HEK293T (cell line): ENCODE results near the gene DEFB116.

Source experiments
- CTCF ChIA-PET: fragments of 350-600 bp; formaldehyde crosslinking; extraction: SDS; loops from one replicate; lab custom pipeline; 2021; ENCODE audit warnings: antibody characterized with exemption, inconsistent platforms; lab: Yijun Ruan, JAX
- POLR2A ChIA-PET: fragments of 350-600 bp; formaldehyde crosslinking; extraction: SDS; loops from one replicate; lab custom pipeline; 2020; ENCODE audit warnings: antibody characterized with exemption, inconsistent platforms; lab: Yijun Ruan, JAX
- DNase-seq: peaks from one replicate; pipeline ENCODE4 v3.0.0; 2012; ENCODE audit warnings: mixed read lengths; ENCODE audit errors: extremely low spot score
- BHLHE40 ChIP-seq: fragments of 450-650 bp; IDR thresholded peaks from 2 replicates; pipeline ENCODE4 v1.6.1; 2016; ENCODE audit warnings: mild to moderate bottlenecking, moderate library complexity, borderline replicate concordance
- CTBP1 ChIP-seq: fragments of 450-650 bp; IDR thresholded peaks from 2 replicates; pipeline ENCODE4 v1.6.1; 2016; ENCODE audit warnings: borderline replicate concordance
- ELF4 ChIP-seq: fragments of 450-650 bp; IDR thresholded peaks from 2 replicates; pipeline ENCODE4 v1.6.1; 2017; ENCODE audit warnings: antibody characterized with exemption
- FOXA1 ChIP-seq: fragments of 450-650 bp; IDR thresholded peaks from 2 replicates; pipeline ENCODE4 v1.6.1; 2016; ENCODE audit warnings: mild to moderate bottlenecking
- FOXK2 ChIP-seq: fragments of 450-650 bp; IDR thresholded peaks from 2 replicates; pipeline ENCODE4 v1.6.1; 2016; ENCODE audit warnings: mild to moderate bottlenecking
- FOXM1 ChIP-seq: fragments of 450-650 bp; IDR thresholded peaks from 2 replicates; pipeline ENCODE4 v1.6.1; 2017; ENCODE audit warnings: mild to moderate bottlenecking, borderline replicate concordance
- HDGF ChIP-seq: fragments of 450-650 bp; IDR thresholded peaks from 2 replicates; pipeline ENCODE4 v1.6.1; 2017; ENCODE audit warnings: antibody characterized with exemption, borderline replicate concordance
- L3MBTL2 ChIP-seq: fragments of 450-650 bp; conservative IDR thresholded peaks from 2 replicates; pipeline ENCODE4 v1.6.1; 2016; ENCODE audit warnings: mild to moderate bottlenecking
- LEF1 ChIP-seq: fragments of 450-650 bp; IDR thresholded peaks from 2 replicates; pipeline ENCODE4 v1.6.1; 2017; ENCODE audit warnings: mild to moderate bottlenecking, borderline replicate concordance
- NFRKB ChIP-seq: fragments of 450-650 bp; IDR thresholded peaks from 2 replicates; pipeline ENCODE4 v1.6.1; 2016; ENCODE audit warnings: mild to moderate bottlenecking, moderate library complexity
- PKNOX1 ChIP-seq: fragments of 450-650 bp; IDR thresholded peaks from 2 replicates; pipeline ENCODE4 v1.6.1; 2016
- SP1 ChIP-seq: fragments of 450-650 bp; IDR thresholded peaks from 2 replicates; pipeline ENCODE4 v1.6.1; 2017
- SUZ12 ChIP-seq: fragments of 450-650 bp; IDR thresholded peaks from 2 replicates; pipeline ENCODE4 v1.6.1; 2016; ENCODE audit warnings: mild to moderate bottlenecking
- TARDBP ChIP-seq: fragments of 450-650 bp; IDR thresholded peaks from 2 replicates; pipeline ENCODE4 v1.6.1; 2016
- ZNF384 ChIP-seq: fragments of 450-650 bp; IDR thresholded peaks from 2 replicates; pipeline ENCODE4 v1.6.1; 2016

DEFB116 gene

GRCh38 chr20:31274441-31274840, 33.9 kb downstream of the DEFB116 start:
- POLR2A ChIA-PET, result no interaction called here

GRCh38 chr20:31260326-31260932, 48.0 kb downstream of the DEFB116 start:
- CTCF ChIA-PET, result interaction anchor here (1.2 to 1.9 kb wide), 2 partner anchors 11 to 14 kb away, joined by 3 to 4 read pairs; no protein-coding TSS in a partner anchor
- POLR2A ChIA-PET, result no interaction called here
- DNase-seq, result peak; percentile 44
- no peak for TF ChIP-seq SP1
- TF ChIP-seq SUZ12, result no peak
- no peak for TF ChIP-seq ZNF384
- no peak for TF ChIP-seq L3MBTL2
- TF ChIP-seq PKNOX1, result no peak
- no peak for TF ChIP-seq FOXK2

More at GRCh38 chr20:31274441-31274840, 33.9 kb downstream of the DEFB116 start:
- DNase-seq, result no peak
- TF ChIP-seq ZNF384 (no peak), SP1 (no peak), CTBP1 (no peak), FOXK2 (no peak), BHLHE40 (no peak), NFRKB (no peak), SUZ12 (no peak), ELF4 (no peak), LEF1 (no peak), PKNOX1 (no peak), FOXM1 (no peak)
- CTCF ChIA-PET, result no interaction called here

GRCh38 chr20:31257364-31257763, 51.0 kb downstream of the DEFB116 start, which contains the start of gene DEFB115:
DEFB115 (plus strand) TSS chr20:31257664; CDS start chr20:31257664, 0 bp downstream.
- no peak for DNase-seq
- CTCF ChIA-PET, result no interaction called here
- POLR2A ChIA-PET, result no interaction called here
- TF ChIP-seq FOXM1 (no peak), LEF1 (no peak), ELF4 (no peak), FOXK2 (no peak), HDGF (no peak), NFRKB (no peak), TARDBP (no peak), CTBP1 (no peak), SUZ12 (no peak), SP1 (no peak), L3MBTL2 (no peak), PKNOX1 (no peak), ZNF384 (no peak)

GRCh38 chr20:31256959-31257358, 51.4 kb downstream of the DEFB116 start:
- POLR2A ChIA-PET, result no interaction called here
- TF ChIP-seq FOXA1 (no peak), PKNOX1 (no peak), SUZ12 (no peak), LEF1 (no peak), HDGF (no peak), ZNF384 (no peak), NFRKB (no peak), FOXK2 (no peak), FOXM1 (no peak), BHLHE40 (no peak), CTBP1 (no peak), SP1 (no peak), L3MBTL2 (no peak)
- no peak for DNase-seq
- CTCF ChIA-PET, result no interaction called here
